Activated CD4-positive, alpha-beta T cell treated with anti-CD3 and anti-CD28 coated beads, Interleukin-2, amount 10 ng/mL, durations not matched to agents 24 days and 14 days (primary cell): ENCODE data around the gene CCDC85C. TPM values are rescaled to one million over a fixed set of nuclear protein-coding genes. Genes with fewer than 3 reads are reported as not detected.

Source experiments
- DNase-seq: peaks from one replicate; pipeline ENCODE4 v3.0.0; 2022
- H3K27ac Mint-ChIP-seq: one replicate; pipeline ENCODE4 v1.8.0; 2022; ENCODE audit warnings: mild to moderate bottlenecking, mixed read lengths
- H3K27me3 Mint-ChIP-seq: one replicate; pipeline ENCODE4 v1.8.0; 2022; ENCODE audit warnings: mixed read lengths
- H3K36me3 Mint-ChIP-seq: one replicate; pipeline ENCODE4 v1.8.0; 2022; ENCODE audit warnings: low read depth, mild to moderate bottlenecking, mixed read lengths
- H3K4me1 Mint-ChIP-seq: one replicate; pipeline ENCODE4 v1.8.0; 2021; ENCODE audit warnings: mixed read lengths
- H3K4me3 Mint-ChIP-seq: one replicate; pipeline ENCODE4 v1.8.0; 2022; ENCODE audit warnings: mild to moderate bottlenecking, moderate library complexity, mixed read lengths
- H3K9me3 Mint-ChIP-seq: one replicate; pipeline ENCODE4 v1.8.0; 2021; ENCODE audit warnings: mixed read lengths
- intact Hi-C: fragments of 100-400 bp; cut with micrococcal nuclease; formaldehyde crosslinking; loops from one replicate; pipeline ENCODE4 v1.15.1; 2023
- total RNA-seq: library from RNA; stranded (reverse); gene quantifications from 2 replicates; pipeline ENCODE4 v1.2.3, GENCODE V29; 2022

Gene CCDC85C
- total RNA-seq, 1 donor from 2014 or later, result 6.7 TPM

DNA sequence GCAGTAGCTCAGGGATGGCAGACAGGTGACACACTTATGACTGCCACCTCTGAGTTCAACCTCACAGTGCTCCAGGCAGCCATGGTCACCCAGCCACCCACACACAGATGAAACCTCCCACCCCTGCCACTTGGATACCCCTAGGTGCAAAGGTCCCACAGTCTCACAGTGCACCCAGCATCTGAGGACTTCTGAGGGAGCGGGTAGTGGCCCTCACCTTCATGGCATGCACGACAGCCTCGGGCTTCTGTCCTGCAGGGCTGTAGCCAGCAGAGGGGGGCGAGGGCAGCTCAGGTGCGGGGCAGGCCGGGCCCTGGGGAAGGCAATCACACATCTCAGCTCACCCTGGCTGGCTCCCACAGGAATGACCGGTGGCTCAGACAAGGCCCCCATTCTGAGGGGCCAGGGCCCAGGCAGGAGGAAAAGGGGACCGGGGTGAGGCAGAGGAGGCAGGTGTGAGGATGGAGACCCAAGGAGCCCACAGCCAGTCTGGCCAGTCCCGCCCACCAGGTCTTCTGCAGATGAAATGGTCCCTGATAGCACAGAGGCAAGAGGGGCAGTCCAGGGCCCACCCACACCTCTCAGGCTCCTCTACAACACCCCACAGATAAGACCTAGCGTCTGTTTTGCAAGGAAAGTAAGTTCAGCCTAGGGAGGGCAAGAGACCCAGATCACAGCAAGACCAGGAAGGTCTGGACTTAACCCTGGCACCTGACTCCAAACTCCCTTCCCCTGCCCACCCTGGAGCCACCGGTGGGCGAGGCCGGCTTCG, 87.0 kb downstream of the CCDC85C start:
- Mint-ChIP-seq H3K9me3 (no peaks in the 10 kb centered on the region), H3K4me3 (no peak overlapping the region), H3K36me3 (peaks cover 3% of the 10 kb centered on the region), H3K4me1 (no peaks in the 10 kb centered on the region), H3K27ac (no peak overlapping the region), H3K27me3 (no peaks in the 10 kb centered on the region)
- no peak for DNase-seq
- intact Hi-C loops, result no loop called here

- no peak overlapping the region for H3K4me3 Mint-ChIP-seq
- H3K27me3 Mint-ChIP-seq, result no peaks in the 10 kb centered on the region
- peaks cover 3% of the 10 kb centered on the region for H3K36me3 Mint-ChIP-seq
- no peaks in the 10 kb centered on the region for H3K9me3 Mint-ChIP-seq
- H3K27ac Mint-ChIP-seq, result no peak overlapping the region
- H3K4me1 Mint-ChIP-seq, result no peaks in the 10 kb centered on the region
- intact Hi-C loops, result no loop called here
- DNase-seq, result no peak
Measured at GRCh38 chr14:99516156-99516870, 87.7 kb downstream of the CCDC85C start.

GRCh38 chr14:99515301-99516155, 88.5 kb downstream of the CCDC85C start:
- Mint-ChIP-seq H3K36me3 (peaks cover 5% of the 10 kb centered on the region), H3K27ac (no peak overlapping the region), H3K9me3 (no peaks in the 10 kb centered on the region), H3K4me1 (no peaks in the 10 kb centered on the region), H3K27me3 (no peaks in the 10 kb centered on the region), H3K4me3 (no peak overlapping the region)
- no peak for DNase-seq
- intact Hi-C loops, result no loop called here

GRCh38 chr14:99514552-99515300, 89.3 kb downstream of the CCDC85C start:
- Mint-ChIP-seq H3K9me3 (no peaks in the 10 kb centered on the region), H3K27ac (no peak overlapping the region), H3K27me3 (no peaks in the 10 kb centered on the region), H3K4me1 (no peaks in the 10 kb centered on the region), H3K36me3 (peaks cover 5% of the 10 kb centered on the region), H3K4me3 (no peak overlapping the region)
- DNase-seq, result no peak
- intact Hi-C loops, result no loop called here

DNA sequence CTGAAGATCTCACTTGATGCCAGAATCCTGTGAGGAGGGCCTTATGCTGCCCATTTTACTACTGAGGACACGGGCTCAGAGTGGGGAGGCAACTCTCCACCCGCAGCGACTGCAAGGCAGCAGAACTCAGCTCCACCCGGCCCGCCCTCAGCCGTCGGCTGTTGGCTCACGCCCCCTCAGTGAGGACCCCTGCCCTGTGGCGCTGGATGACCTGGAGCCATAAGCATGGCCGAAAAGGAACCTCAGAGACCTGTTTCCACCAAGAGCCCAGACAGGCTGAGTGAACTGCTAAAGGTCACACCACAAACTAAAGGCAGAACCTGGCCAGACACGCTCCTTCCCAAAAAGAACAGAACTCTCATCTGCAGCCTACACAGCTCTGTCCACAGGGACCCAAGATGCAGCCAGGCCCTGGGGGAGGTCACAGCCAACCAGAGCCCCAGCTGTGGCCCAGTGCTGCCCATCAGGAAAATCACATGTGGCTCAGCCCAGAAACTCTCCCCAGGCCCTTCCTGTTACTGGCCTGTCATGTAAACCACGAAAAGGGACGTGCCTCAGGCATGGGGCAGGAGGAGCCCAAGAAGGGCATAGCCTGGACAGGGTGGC, 90.0 kb downstream of the CCDC85C start:
- peaks cover 10% of the 10 kb centered on the region for H3K36me3 Mint-ChIP-seq
- no peak for DNase-seq
- no peaks in the 10 kb centered on the region for H3K27me3 Mint-ChIP-seq
- H3K27ac Mint-ChIP-seq, result no peak overlapping the region
- H3K4me1 Mint-ChIP-seq, result no peaks in the 10 kb centered on the region
- intact Hi-C loops, result no loop called here
- H3K4me3 Mint-ChIP-seq, result no peak overlapping the region
- H3K9me3 Mint-ChIP-seq, result no peaks in the 10 kb centered on the region

DNA sequence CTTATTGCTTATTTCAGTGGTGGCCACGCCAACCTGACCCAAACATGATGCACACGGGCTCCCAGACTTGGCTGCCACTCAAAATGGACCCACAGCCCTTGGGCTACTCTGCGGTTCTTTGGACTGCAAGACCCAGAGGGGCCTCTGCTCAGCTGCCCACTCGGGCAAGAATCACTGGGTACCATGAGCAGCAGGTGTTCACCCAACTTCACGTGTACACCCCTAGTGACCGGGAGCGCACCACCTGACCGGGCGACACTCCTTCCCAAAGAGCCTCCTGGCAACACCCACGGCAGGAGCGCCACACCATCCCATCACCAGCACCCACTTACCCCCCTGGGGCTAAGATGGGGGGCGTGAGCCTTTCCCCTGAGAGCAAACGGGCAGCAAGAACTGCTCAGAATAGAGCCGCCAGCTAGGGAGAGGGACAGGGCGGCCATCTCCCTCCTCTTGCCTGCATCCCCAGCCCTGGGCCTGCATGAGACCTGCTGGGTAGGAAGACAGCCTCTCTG, 90.8 kb downstream of the CCDC85C start:
- Mint-ChIP-seq H3K4me3 (no peak overlapping the region), H3K27me3 (no peaks in the 10 kb centered on the region), H3K36me3 (peaks cover 15% of the 10 kb centered on the region), H3K4me1 (no peaks in the 10 kb centered on the region), H3K27ac (no peak overlapping the region), H3K9me3 (no peaks in the 10 kb centered on the region)
- no peak for DNase-seq
- intact Hi-C loops, result no loop called here

DNA sequence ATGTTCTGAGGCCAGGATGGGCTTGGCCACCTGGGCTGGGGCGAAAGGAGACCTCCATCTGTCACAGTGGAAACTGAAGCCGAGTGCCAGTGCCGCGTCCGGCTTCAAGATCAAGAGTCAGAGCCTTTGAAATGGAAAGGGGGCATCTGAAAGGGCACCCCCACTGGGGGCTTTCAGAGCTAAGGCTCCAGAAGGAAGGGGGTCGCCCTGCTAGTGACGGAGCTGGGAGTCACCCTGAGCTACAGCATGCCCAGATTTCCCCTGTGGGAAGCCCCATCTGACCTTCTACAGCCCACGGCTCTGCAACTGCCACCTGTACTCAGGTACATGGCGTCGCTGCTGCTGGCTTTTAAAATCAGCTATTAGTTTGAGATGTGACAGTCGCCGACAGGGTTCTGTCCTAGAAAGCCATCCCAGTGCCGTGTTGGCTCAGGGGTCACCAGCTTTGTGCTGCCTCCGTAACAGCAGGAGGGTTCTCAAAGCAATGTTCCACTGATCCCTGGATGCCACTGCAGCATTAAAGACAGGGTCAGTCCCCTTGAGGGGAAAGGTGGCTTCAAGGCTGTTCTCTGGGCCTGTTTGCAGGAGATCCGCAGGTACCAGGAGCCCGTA, 91.3 kb downstream of the CCDC85C start:
- no peaks in the 10 kb centered on the region for H3K27me3 Mint-ChIP-seq
- intact Hi-C loops, result no loop called here
- H3K9me3 Mint-ChIP-seq, result no peaks in the 10 kb centered on the region
- no peak overlapping the region for H3K4me3 Mint-ChIP-seq
- no peaks in the 10 kb centered on the region for H3K4me1 Mint-ChIP-seq
- H3K36me3 Mint-ChIP-seq, result peaks cover 18% of the 10 kb centered on the region
- no peak for DNase-seq
- H3K27ac Mint-ChIP-seq, result no peak overlapping the region

DNA sequence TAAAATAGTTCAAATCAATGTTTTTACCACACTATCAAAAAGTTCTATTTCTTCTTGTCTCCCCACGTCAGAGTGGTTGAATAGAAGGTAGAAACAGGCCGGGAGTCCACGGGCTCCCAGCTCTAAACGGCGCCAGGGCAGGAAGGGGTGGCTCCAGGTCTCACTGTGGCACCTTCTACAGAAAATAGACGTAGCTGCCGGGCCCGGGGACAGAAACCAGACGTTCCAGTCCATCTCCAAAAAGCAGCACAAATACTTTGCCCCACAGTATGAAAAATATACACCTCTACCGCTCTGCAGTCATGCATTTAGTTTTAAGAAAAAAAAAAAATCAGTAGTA, 91.9 kb downstream of the CCDC85C start:
- H3K9me3 Mint-ChIP-seq, result no peaks in the 10 kb centered on the region
- no peak overlapping the region for H3K27ac Mint-ChIP-seq
- no peaks in the 10 kb centered on the region for H3K4me1 Mint-ChIP-seq
- peaks cover 23% of the 10 kb centered on the region for H3K36me3 Mint-ChIP-seq
- no peak for DNase-seq
- H3K4me3 Mint-ChIP-seq, result no peak overlapping the region
- intact Hi-C loops, result no loop called here
- H3K27me3 Mint-ChIP-seq, result no peaks in the 10 kb centered on the region

DNA sequence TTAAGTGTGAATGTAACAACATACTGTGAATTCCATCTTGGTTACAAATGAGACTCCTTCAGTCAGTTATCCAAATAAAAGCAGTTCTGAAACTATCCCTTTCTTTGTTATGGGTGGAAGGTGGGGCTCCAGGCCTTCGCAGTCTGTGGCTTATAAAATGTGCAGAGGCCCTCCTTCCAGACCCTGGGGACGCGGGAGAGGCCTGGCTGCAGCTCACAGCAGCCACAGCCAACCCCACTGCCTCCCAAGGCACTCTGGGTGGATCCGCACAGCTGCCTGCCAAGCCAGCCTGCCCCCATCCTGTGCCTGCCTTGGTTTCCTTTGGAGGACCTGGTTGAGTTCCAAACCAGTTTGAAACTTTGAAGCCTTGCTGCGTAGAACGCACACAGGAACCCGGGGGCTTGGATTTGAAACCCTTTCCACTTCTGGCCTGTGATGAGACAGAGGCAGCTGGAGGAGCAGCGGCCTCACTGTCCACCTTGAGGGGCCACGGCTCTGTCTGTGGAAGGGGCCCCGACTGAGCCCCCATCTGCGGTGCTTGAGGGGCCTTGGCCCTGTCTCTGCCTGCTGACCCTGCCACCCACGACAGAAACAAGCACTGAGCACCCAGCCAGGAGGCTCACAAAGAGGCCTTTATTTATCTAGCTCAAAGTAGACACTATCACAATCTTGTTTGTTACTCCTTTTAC, 92.4 kb downstream of the CCDC85C start:
- Mint-ChIP-seq H3K9me3 (no peaks in the 10 kb centered on the region), H3K4me1 (no peaks in the 10 kb centered on the region), H3K27ac (no peak overlapping the region), H3K27me3 (no peaks in the 10 kb centered on the region), H3K36me3 (peaks cover 28% of the 10 kb centered on the region), H3K4me3 (no peak overlapping the region)
- no peak for DNase-seq
- intact Hi-C loops, result no loop called here

DNA sequence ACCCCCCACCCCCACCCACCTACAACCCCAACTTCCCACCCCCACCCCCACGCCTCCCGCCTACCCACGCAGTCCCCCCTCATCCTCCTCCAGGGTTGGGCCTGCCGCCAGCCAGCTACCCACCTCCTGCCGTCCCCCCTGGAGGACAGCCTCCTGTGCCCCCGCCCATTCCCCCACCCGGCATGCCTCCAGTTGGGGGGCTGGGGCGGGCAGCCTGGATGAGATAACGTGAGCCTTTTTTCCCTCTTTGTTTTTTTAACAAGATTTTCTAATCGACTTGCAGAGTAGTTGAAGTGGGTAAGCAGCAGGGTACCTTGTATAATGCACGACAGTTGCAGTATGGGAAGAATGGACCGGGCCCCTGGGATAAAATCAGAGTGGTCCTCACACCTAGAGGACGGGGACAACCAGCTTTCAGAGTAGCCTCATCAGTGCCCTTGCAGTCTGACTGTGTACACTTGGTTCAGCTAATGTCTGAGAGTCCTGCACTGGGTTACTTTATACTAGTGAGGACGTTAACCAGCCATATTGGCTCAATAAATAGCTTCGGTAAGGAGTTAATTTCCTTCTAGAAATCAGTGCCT, 93.4 kb downstream of the CCDC85C start:
- Mint-ChIP-seq H3K9me3 (no peaks in the 10 kb centered on the region), H3K27me3 (no peaks in the 10 kb centered on the region), H3K4me3 (no peak overlapping the region), H3K36me3 (peaks cover 36% of the 10 kb centered on the region), H3K4me1 (no peaks in the 10 kb centered on the region), H3K27ac (no peak overlapping the region)
- no peak for DNase-seq
- intact Hi-C loops, result no loop called here

DNA sequence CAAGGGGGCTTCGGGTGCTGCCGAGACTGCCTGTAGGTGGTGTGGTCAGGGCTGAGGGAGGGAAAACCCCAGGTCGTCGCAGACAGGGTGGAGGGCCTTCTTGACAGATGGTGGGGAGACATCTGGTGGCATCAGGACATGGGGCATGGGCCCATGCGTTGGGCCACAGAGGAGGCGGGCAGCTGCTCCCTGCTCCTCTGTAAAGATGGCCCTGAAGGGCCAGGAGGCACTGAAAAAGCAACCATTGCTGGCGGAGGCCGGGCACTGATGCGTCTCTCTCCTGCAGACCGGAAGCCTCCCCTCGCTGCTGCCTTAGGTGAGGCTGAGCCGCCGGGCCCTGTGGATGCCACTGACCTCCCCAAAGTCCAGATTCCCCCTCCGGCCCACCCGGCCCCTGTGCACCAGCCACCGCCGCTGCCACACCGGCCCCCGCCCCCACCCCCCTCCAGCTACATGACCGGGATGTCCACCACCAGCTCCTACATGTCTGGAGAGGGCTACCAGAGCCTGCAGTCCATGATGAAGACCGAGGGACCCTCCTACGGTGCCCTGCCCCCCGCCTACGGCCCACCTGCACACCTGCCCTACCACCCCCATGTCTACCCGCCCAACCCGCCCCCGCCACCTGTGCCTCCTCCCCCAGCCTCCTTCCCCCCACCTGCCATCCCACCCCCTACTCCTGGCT, 94.0 kb downstream of the CCDC85C start:
- DNase-seq, result no peak
- Mint-ChIP-seq H3K9me3 (no peaks in the 10 kb centered on the region), H3K4me3 (no peak overlapping the region), H3K27me3 (no peaks in the 10 kb centered on the region), H3K36me3 (peaks cover 38% of the 10 kb centered on the region), H3K27ac (no peak overlapping the region), H3K4me1 (no peaks in the 10 kb centered on the region)
- intact Hi-C loops, result no loop called here
